Measurements from ENCODE around the gene SLC22A14. TPM values are rescaled to one million over a fixed set of nuclear protein-coding genes. Genes with fewer than 3 reads are reported as not detected.
A peak's percentile ranks its signal among the peaks of the same experiment; 100 is the strongest.

The SLC22A14 gene
- total and polyA plus RNA-seq, 9 of the 15 experiments (the other 6 are each of a cell fraction or from before 2014, with no cell fraction given): 0.03 to 0.07 TPM; not detected in 7

- no peak for TF ChIP-seq RUNX1 (IDR thresholded peaks at IDR 0.05; ENCODE audit: low read depth)
- peak; percentile 41; the same call in 1 of the 2 replicates for TF ChIP-seq TEAD4 (IDR thresholded peaks at IDR 0.05; ENCODE audit: low read length)
- TF ChIP-seq TEAD4 (CRISPR knock-in tag; IDR thresholded peaks at IDR 0.05; ENCODE audit: borderline replicate concordance): no peak
- TF ChIP-seq MAZ (CRISPR knock-in tag; conservative IDR thresholded peaks at IDR 0.05 in 1 of 2, IDR thresholded peaks at IDR 0.05 in 1 of 2): 0 out of 4 replicates have a peak, but pooled peaks of 1 of the 2 experiments have one; percentile 17
- no peak for TF ChIP-seq KLF6 (CRISPR knock-in tag; IDR thresholded peaks at IDR 0.05; ENCODE audit: borderline replicate concordance)
- TF ChIP-seq ZNF696 (CRISPR knock-in tag; conservative IDR thresholded peaks at IDR 0.05): no peak
- peak; percentile 94 for TF ChIP-seq JUND (IDR thresholded peaks at IDR 0.05; ENCODE audit: borderline replicate concordance, low read depth, low read length)
- peak; percentile 93 for TF ChIP-seq JUND (tag; IDR thresholded peaks at IDR 0.05; ENCODE audit: borderline replicate concordance, low read depth, low read length)
- TF ChIP-seq, protein P1, sequence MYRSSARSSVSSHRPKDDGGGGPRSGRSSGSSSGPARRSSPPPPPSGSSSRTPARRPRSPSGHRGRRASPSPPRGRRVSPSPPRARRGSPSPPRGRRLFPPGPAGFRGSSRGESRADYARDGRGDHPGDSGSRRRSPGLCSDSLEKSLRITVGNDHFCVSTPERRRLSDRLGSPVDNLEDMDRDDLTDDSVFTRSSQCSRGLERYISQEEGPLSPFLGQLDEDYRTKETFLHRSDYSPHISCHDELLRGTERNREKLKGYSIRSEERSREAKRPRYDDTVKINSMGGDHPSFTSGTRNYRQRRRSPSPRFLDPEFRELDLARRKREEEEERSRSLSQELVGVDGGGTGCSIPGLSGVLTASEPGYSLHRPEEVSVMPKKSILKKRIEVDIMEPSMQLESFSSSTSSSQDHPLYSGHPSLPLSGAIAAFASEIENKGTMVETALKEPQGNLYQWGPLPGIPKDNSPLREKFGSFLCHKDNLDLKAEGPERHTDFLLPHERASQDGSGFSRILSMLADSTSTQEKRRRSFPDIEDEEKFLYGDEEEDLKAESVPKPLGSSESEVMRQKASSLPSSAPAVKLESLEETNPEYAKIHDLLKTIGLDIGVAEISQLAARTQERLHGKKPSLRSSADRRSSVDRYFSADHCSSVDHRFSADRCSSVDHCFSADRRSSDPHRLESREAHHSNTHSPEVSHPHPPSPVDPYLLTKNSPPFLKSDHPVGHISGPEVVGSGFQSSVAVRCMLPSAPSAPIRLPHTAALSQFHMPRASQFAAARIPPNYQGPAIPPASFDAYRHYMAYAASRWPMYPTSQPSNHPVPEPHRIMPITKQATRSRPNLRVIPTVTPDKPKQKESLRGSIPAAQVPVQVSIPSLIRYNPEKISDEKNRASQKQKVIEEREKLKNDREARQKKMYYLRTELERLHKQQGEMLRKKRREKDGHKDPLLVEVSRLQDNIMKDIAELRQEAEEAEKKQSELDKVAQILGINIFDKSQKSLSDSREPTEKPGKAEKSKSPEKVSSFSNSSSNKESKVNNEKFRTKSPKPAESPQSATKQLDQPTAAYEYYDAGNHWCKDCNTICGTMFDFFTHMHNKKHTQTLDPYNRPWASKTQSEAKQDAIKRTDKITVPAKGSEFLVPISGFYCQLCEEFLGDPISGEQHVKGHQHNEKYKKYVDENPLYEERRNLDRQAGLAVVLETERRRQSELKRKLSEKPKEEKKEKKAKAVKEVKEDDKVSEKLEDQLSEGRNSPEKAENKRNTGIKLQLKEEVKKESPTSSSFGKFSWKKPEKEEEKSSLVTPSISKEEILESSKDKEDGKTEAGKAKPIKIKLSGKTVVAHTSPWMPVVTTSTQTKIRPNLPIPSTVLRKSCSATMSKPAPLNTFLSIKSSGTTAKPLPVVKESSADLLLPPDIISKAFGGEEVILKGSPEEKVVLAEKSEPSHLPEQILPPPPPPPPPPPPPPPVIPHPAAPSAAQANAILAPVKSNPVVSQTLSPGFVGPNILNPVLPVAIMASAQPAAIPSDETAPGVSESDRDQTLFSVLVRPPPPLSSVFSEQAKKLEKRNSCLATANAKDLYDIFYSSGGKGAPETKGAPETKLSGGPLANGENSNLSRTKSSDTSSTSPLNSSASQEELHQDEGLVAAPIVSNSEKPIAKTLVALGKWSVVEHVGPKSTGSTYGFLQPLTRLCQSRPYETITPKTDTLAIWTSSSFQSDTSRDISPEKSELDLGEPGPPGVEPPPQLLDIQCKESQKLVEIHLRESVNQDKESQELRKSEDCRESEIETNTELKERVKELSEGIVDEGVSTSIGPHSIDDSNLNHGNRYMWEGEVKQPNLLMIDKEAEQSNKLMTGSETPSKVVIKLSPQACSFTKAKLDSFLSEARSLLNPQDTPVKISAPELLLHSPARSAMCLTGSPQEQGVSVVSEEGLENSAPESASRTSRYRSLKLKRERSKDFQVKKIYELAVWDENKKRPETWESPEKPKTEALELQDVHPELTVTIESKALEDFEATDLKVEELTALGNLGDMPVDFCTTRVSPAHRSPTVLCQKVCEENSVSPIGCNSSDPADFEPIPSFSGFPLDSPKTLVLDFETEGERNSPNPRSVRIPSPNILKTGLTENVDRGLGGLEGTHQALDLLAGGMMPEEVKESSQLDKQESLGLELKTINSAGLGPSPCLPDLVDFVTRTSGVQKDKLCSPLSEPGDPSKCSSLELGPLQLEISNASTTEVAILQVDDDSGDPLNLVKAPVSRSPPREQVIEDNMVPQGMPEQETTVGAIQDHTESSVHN (IDR thresholded peaks at IDR 0.05; ENCODE audit: borderline replicate concordance in 1 of 2, low read depth in 1 of 2): peak in 1 of 2 experiments; percentile 81; a peak in 2 of 4 replicates
- no peak for TF ChIP-seq ZNF695 (CRISPR knock-in tag; IDR thresholded peaks at IDR 0.05)
- TF ChIP-seq RCOR1 (IDR thresholded peaks at IDR 0.05; ENCODE audit: borderline replicate concordance in 1 of 2, low read depth in 2 of 2, low read length in 2 of 2): 0 out of 4 replicates have a peak, but pooled peaks of 1 of the 2 experiments have one; percentile 22
- peak; percentile 84 for TF ChIP-seq SMARCA4 (IDR thresholded peaks at IDR 0.05)
- TF ChIP-seq, protein P2, sequence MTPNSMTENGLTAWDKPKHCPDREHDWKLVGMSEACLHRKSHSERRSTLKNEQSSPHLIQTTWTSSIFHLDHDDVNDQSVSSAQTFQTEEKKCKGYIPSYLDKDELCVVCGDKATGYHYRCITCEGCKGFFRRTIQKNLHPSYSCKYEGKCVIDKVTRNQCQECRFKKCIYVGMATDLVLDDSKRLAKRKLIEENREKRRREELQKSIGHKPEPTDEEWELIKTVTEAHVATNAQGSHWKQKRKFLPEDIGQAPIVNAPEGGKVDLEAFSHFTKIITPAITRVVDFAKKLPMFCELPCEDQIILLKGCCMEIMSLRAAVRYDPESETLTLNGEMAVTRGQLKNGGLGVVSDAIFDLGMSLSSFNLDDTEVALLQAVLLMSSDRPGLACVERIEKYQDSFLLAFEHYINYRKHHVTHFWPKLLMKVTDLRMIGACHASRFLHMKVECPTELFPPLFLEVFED (CRISPR knock-in tag; conservative IDR thresholded peaks at IDR 0.05): 0 out of 2 replicates have a peak, but pooled peaks have one; percentile 25
- TF ChIP-seq, protein P3, sequence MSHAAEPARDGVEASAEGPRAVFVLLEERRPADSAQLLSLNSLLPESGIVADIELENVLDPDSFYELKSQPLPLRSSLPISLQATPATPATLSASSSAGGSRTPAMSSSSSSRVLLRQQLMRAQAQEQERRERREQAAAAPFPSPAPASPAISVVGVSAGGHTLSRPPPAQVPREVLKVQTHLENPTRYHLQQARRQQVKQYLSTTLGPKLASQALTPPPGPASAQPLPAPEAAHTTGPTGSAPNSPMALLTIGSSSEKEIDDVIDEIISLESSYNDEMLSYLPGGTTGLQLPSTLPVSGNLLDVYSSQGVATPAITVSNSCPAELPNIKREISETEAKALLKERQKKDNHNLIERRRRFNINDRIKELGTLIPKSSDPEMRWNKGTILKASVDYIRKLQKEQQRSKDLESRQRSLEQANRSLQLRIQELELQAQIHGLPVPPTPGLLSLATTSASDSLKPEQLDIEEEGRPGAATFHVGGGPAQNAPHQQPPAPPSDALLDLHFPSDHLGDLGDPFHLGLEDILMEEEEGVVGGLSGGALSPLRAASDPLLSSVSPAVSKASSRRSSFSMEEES (CRISPR knock-in tag; IDR thresholded peaks at IDR 0.05): no peak
Measured at GRCh38 chr3:38327335-38328009, 45.4 kb downstream of the SLC22A14 start (continued).

Measured in K562 (cell line).